OCI-LY7 (cell line): ENCODE measurements around the gene CHEK2.
"Not testable (repeated sequence)": the region's sequence is repeated elsewhere in the genome, so short reads cannot be mapped to it uniquely, and the experiment has no call there.

Experiments used
- CTCF ChIP-seq: fragments of 200-600 bp; sonication (generic); conservative IDR thresholded peaks from 2 replicates; pipeline ENCODE4 v1.5.1; 2014; ENCODE audit warnings: mild to moderate bottlenecking, antibody characterized with exemption, low read length, moderate library complexity, mixed read lengths
- EZH2phosphoT487 ChIP-seq: fragments of 200-600 bp; sonication (generic); IDR thresholded peaks from 2 replicates; pipeline ENCODE4 v1.6.1; 2018; ENCODE audit warnings: low read depth, borderline replicate concordance, mild to moderate bottlenecking, mixed run types, antibody characterized with exemption, low read length, moderate library complexity, mixed read lengths

- not testable (repeated sequence) for TF ChIP-seq CTCF, EZH2phosphoT487
These were observed 51.8 kb downstream of the CHEK2 start for GRCh38 chr22:28689796-28690195.
